Prostate gland (tissue), 2 donors: ENCODE data around the gene ASCC3. TPM values are rescaled to one million over a fixed set of nuclear protein-coding genes. Genes with fewer than 3 reads are reported as not detected.

ENCODE experiments used
- DNase-seq: peaks from one replicate; pipeline ENCODE4 v3.0.0-alpha.2; 2019; ENCODE audit warnings: low spot score
- H3K27ac ChIP-seq, 2 donors: fragments of 200-600 bp; sonication (generic); 2 replicates each; pipeline ENCODE4 v1.5.1; 2017 to 2019
- H3K27me3 ChIP-seq: fragments of 200-600 bp; sonication (generic); replicated peaks from 2 replicates; pipeline ENCODE4 v1.5.1; 2019; ENCODE audit not compliant: insufficient read depth
- H3K36me3 ChIP-seq, 2 donors: fragments of 200-600 bp; sonication (generic); 1 replicate in 1 of 2; 2 replicates in 1 of 2; pipeline versions ENCODE4 v1.5.1 to v1.8.1; 2017 to 2019
- H3K4me1 ChIP-seq: fragments of 200-600 bp; sonication (generic); replicated peaks from 2 replicates; pipeline ENCODE4 v1.5.1; 2019
- H3K4me3 ChIP-seq, 2 donors: fragments of 200-600 bp; sonication (generic); 2 replicates each; pipeline ENCODE4 v1.5.1; 2017 to 2019
- H3K9me3 ChIP-seq: fragments of 200-600 bp; sonication (generic); 2 replicates; pipeline ENCODE4 v1.5.1; 2017
- CTCF ChIP-seq, 4 experiments: fragments of 200-600 bp in 2 of 4; fragments of 450-650 bp in 2 of 4; sonication (generic) in 2 of 4; IDR thresholded peaks; 1 replicate in 3 of 4; 2 replicates in 1 of 4; pipeline ENCODE4 v1.5.1; 2016 to 2019; ENCODE audit warnings: antibody characterized with exemption in 4 of 4, mild to moderate bottlenecking in 2 of 4, moderate library complexity in 2 of 4
- POLR2A ChIP-seq: fragments of 450-650 bp; IDR thresholded peaks from one replicate; pipeline ENCODE4 v1.6.1; 2016; ENCODE audit warnings: antibody characterized with exemption, mild to moderate bottlenecking
- POLR2AphosphoS5 ChIP-seq: sonication (generic); formaldehyde crosslinking; IDR thresholded peaks from one replicate; pipeline ENCODE4 v1.6.1; 2017; ENCODE audit warnings: antibody characterized with exemption
- WGBS: methylation state at CpG from one replicate; pipeline ENCODE4 v1.1.5; 2018; 5-methylcytosine and 5-hydroxymethylcytosine counted together
- intact Hi-C: fragments of 100-400 bp; cut with DNase I; formaldehyde crosslinking; loops from one replicate; pipeline ENCODE4 v1.14.2; 2022
- total RNA-seq, 2 donors: library from RNA; depleted of rRNA; stranded (reverse); fragments of >200 nt; gene quantifications; one replicate each; pipeline ENCODE4 v1.1.0, GENCODE V29; 2016

Gene ASCC3
- total RNA-seq, 2 donors from 2014 or later: 27.6 to 35.9 TPM

GRCh38 chr6:100461278-100461916 is 419.7 kb downstream of the ASCC3 start:
- Histone ChIP-seq H3K36me3 (no peaks in the 10 kb centered on the region), H3K27me3 (peaks cover 62% of the 10 kb centered on the region), H3K27ac (no peak overlapping the region), H3K4me1 (no peaks in the 10 kb centered on the region), H3K4me3 (no peak overlapping the region), H3K9me3 (no peaks in the 10 kb centered on the region)
- TF ChIP-seq CTCF (IDR thresholded peaks at IDR 0.05) (no peak), POLR2A (no peak), POLR2AphosphoS5 (no peak)
- WGBS: 7% methylated on average over 28 of the region's 29 CpGs
- no peak for DNase-seq
- intact Hi-C loops: no loop called here

- Histone ChIP-seq H3K36me3 (no peaks in the 10 kb centered on the region), H3K4me1 (no peaks in the 10 kb centered on the region), H3K27ac (no peak overlapping the region), H3K27me3 (peaks cover 60% of the 10 kb centered on the region), H3K9me3 (no peaks in the 10 kb centered on the region), H3K4me3 (no peak overlapping the region)
- intact Hi-C loops: no loop called here
- TF ChIP-seq POLR2A (no peak), CTCF (IDR thresholded peaks at IDR 0.05) (no peak), POLR2AphosphoS5 (no peak)
- DNase-seq: no peak
- WGBS: 10% methylated on average over 9 of the region's 9 CpGs
Measured at GRCh38 chr6:100460650-100461204, 420.4 kb downstream of the ASCC3 start.

- Histone ChIP-seq H3K4me3 (no peak overlapping the region), H3K27me3 (peaks cover 57% of the 10 kb centered on the region), H3K27ac (no peak overlapping the region), H3K36me3 (no peaks in the 10 kb centered on the region), H3K9me3 (no peaks in the 10 kb centered on the region), H3K4me1 (no peaks in the 10 kb centered on the region)
- TF ChIP-seq POLR2A: no peak
- TF ChIP-seq POLR2AphosphoS5: no peak
- TF ChIP-seq CTCF (IDR thresholded peaks at IDR 0.05): no peak
- DNase-seq: no peak
- intact Hi-C loops: no loop called here
Measured at GRCh38 chr6:100459592-100460184, 421.4 kb downstream of the ASCC3 start.

- 23% methylated on average over 10 of the region's 10 CpGs for WGBS
- TF ChIP-seq CTCF (IDR thresholded peaks at IDR 0.05): no peak
- TF ChIP-seq POLR2AphosphoS5: no peak
- TF ChIP-seq POLR2A: no peak
- intact Hi-C loops: no loop called here
- no peaks in the 10 kb centered on the region for H3K9me3 ChIP-seq
- peaks cover 55% of the 10 kb centered on the region for H3K27me3 ChIP-seq
- no peak for DNase-seq
- no peaks in the 10 kb centered on the region for H3K36me3 ChIP-seq
- H3K4me3 ChIP-seq: no peak overlapping the region
- no peak overlapping the region for H3K27ac ChIP-seq
- H3K4me1 ChIP-seq: no peaks in the 10 kb centered on the region
Measured at GRCh38 chr6:100458841-100459591, 422.1 kb downstream of the ASCC3 start.
